ENCODE measurements around the gene EIF4E2.
"Not testable (repeated sequence)": the region's sequence is repeated elsewhere in the genome, so short reads cannot be mapped to it uniquely, and the experiment has no call there.

Gene EIF4E2

GRCh38 chr2:232570481-232570880, 20.0 kb downstream of the EIF4E2 start:
- DNase-seq = not testable (repeated sequence)

DNA sequence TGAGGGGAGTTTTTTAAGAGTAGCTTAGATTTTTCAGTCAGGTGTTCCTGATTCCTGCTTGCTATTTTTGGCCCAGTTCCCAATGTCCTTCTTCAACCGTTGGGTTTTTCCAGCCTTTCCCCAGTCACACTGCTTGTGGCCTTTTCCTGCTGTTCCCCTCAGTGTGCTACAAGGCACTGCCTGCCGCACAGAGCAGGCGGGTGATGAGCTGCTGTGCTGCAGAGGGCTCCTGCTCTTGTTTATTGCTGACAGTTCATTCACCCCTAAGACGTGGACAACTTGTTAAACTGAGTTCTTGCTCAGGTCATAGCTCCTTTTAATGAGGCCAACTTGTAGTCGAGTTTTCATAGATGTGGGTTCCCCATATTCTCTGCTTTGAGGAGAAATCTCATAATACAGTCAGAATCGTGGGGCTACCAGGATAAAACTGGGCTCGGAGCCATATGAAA, 20.6 kb downstream of the EIF4E2 start:
- no peak for DNase-seq

DNA sequence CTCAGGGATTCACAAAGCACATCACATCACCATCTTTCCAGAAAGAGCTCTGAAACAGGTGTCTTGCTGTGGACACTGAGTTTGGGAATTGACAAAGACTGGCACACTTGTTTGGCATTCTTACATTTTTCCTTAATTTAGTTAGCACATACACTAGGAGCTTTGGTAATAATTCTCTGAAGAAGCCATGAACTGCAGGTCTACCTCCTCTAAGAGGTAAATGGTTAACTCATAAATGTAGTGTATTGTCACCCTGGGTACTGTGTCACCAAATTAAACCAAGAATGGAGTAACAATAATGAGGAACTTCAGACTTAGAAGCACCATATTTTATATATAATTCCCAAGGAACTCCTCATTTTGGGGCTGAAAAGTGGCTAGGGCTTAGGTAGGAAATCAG, 22.6 kb downstream of the EIF4E2 start:
- no peak for DNase-seq

GRCh38 chr2:232573771-232574435, 23.4 kb downstream of the EIF4E2 start:
- no peak for DNase-seq

- no peak for DNase-seq
Measured at GRCh38 chr2:232574674-232575403, 24.4 kb downstream of the EIF4E2 start.

- no peak for DNase-seq
Measured at GRCh38 chr2:232575404-232575746, 24.9 kb downstream of the EIF4E2 start.

- DNase-seq = no peak
Measured at GRCh38 chr2:232576995-232577394, 26.5 kb downstream of the EIF4E2 start.

DNA sequence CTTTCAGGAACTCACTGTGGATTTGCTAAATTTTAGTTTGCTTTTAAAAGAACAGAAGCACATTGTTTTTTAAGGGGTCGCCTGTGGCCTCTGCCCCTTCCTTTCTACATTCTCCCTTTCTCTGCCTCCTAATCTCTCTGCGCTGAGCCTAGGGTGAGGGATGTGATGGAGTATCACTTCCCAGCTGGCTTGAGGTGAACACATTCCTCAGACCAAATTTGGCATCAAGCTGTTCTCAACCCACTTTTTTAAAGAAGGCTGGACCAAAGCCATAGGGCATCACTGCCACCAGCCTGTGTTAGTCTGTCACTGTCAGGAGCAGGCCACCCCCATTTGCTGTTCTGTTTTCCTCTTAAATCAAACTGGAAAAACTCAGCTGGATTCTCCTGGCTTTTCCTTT, 27.4 kb downstream of the EIF4E2 start:
- no peak for DNase-seq

GRCh38 chr2:232578626-232579025, 28.1 kb downstream of the EIF4E2 start:
- no peak for DNase-seq

DNA sequence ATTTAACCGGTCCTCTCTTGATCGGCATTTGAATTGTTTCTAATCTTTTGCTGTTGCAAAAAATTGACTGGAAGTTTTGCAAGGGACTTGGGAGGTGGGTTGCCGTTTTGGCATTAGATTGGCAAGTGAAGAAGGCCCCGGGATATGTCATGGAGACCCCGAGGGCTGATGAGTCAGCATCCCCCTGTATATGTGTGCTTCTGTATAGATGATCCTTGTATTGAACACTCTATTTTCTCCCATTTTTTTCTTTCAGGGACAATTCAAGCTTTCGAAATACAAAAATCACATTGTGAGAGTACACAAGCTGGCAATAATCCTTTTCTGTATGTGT, 30.1 kb downstream of the EIF4E2 start:
- DNase-seq = no peak

DNA sequence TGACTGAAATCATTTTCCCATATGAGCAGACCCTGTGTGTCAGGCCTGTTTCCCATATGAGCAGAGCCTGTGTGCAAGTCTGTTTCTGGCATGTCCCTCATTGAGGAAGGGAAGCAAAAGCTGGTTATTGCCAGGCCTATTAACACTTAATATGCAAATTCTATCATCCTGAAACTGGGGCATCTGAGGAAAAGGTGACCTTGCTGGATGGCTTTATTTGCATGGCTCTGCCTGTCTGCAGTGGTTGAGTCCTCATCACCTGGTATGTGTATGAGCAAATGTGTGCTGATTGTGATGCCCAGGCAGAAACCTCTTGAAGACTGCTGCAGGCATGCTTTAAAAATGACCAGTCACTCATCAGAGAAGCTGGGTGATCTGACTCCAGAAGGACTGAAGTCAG, 31.2 kb downstream of the EIF4E2 start:
- DNase-seq = no peak

DNA sequence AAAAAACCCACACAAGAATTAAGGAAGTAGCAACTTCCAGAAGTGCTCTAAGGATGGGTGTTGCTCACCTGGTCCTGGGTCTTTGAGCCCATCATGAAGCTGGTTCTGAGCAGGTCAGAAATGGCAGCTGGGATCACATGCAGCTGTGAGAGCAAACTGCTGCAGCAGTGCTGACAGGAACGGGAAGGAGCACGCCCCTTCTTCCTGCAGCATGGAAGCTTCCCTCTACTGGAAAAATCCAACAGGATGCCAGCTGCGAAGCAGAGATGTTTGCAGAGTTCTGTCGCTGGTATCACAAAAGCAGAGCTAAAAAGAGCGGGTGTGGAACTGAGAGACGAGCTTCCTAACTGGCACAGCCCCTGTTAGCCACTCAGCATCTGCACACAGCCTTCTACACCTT, 33.7 kb downstream of the EIF4E2 start:
- DNase-seq = no peak

DNA sequence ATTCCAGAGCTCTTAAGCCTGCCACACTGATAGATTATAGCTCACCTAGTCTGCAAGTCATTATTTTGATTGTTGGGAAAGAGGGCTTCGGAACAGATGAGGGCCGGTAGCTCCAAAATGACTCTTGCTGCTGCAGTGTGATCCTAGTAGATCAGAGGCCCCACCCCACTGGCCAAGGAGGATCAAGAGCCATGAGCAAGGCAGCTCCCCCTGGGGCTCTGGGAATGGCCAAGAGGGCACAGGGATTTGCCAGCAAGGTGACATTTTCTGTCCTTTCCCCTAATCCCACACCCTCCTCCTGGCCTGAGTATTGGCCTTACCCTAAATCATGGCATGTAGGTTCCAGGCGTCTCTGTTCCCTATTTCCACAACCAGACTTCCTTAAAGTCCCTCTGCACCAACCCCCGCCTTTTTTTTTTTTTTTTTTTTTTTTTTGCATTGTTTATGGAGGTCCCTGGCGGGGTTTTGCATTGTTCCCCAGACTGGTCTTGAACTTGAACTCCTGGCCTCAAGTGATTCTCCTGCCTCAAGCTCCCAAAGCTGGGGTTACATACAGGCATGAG, 36.5 kb downstream of the EIF4E2 start:
- DNase-seq = no peak

DNA sequence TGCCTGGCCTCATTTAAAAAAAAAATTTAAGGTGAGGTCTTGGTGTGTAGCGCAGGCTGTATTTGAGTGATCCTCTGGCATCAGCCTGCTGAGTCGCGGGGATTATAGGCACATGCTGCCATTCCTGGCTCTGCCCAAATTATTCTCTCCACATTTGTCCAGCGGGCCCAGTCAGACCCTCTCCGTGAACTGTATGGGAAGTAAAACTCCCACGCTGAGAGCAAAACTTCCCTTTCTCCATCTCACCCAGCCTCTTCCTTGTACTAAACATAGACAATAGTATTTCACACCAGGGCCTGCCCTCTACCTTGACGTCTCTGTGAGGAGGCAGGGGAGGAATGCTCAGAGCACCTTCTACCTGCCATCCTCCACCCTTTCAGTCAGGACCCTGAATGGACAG, 37.0 kb downstream of the EIF4E2 start:
- DNase-seq = no peak

DNA sequence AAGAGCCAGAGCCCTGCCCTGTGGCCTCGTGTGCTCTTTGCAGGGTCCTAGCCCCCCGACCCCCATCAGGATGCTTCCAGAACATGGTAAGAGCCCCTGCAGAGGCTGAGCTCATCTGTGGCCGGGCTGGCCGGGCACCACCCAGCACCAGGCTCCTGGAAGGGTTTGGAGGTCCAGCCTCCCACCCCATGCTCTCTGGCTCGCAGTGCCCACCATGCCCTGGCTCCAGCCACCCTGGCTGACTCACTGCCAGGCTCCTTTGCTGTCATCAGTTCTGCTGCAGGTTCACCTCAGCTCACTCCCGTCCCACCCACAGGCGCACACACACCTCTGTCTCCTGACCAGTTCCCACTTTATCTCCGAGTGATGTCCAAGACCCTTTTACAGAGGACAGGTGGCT, 37.5 kb downstream of the EIF4E2 start:
- DNase-seq = no peak

GRCh38 chr2:232588680-232589585, 38.4 kb downstream of the EIF4E2 start:
- no peak for DNase-seq

- no peak for DNase-seq
Measured at GRCh38 chr2:232592772-232593395, 42.4 kb downstream of the EIF4E2 start.

- no peak for DNase-seq
Measured at GRCh38 chr2:232593982-232594381, 43.5 kb downstream of the EIF4E2 start.

DNA sequence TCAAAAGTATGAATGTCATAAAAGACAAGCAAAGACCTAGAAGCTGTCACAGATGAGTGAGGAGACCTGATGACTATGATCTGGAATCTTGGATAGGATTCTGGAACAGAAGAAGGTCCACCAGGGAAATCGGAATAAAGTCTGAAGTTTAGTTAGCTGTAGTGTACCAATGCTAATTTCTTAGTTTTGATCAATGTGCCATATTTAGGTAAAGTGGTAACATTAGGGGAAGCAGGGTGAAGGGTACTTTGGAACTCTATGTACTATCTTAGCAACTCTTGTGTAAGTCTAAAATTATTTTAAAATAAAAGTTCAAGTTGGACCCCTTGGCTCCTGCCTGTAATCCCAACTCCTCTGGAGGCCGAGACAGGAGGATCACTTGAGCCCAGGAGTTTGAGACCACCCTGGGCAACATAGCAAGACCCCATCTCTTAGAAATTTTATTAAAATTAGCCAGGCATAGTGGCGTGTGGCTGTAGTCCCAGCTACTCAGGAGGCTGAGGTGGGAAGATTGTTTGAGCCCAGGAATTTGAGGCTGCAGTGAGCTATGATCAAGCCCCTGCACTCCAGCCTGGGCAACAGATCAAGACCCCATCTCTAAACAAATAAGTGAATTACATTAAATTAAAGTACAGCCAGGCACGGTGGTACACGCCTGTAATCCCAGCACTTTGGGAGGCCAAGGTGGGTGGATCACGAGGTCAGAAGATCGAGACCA, 47.0 kb downstream of the EIF4E2 start:
- DNase-seq = no peak

DNA sequence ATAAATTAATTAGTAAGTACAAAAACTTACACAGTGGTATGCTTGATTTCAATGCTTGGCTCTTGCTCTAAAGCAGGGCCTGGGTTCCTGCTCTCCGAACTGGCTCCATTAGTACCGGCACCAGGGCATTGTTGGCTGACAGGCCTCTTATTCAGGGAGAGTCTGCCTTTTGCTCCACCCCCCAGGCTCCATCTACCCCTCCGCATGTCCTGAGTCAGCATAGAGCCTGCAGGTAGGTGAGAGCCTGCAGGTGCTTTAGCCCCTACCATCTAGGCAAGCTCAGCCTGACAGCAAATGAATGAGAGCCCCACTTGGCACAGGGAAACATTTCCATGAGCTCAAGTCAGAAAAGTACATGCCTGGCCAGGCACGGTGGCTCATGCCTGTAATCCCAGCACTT, 47.8 kb downstream of the EIF4E2 start:
- no peak for DNase-seq

- no peak for DNase-seq
Measured at GRCh38 chr2:232600053-232600773, 49.7 kb downstream of the EIF4E2 start.

- DNase-seq = no peak
Measured at GRCh38 chr2:232603283-232603682, 52.8 kb downstream of the EIF4E2 start.
